Upper lobe of left lung (tissue), 6 donors: ENCODE results near the gene PTPRR. TPM values are rescaled to one million over a fixed set of nuclear protein-coding genes. Genes with fewer than 3 reads are reported as not detected.
A peak's percentile ranks its signal among the peaks of the same experiment; 100 is the strongest.

Experiments used
- ATAC-seq, 2 donors: fragments of 200-7000 bp; cut with Tn5 transposase; one replicate each; pipeline ENCODE4 v1.9.1; 2022; ENCODE audit warnings: mild to moderate bottlenecking in 2 of 2, moderate library complexity in 2 of 2; ENCODE audit not compliant: low FRiP score in 2 of 2
- DNase-seq, 2 donors: peaks; one replicate each; pipeline ENCODE4 v3.0.0-alpha.2; 2019 to 2020
- H3K27ac ChIP-seq, 4 donors: fragments of 200-600 bp; sonication (generic); one replicate each; pipeline ENCODE4 v1.5.1; 2016 to 2019
- H3K27me3 ChIP-seq, 4 donors: fragments of 200-600 bp; sonication (generic); one replicate each; pipeline ENCODE4 v1.5.1; 2017 to 2019
- H3K36me3 ChIP-seq, 4 donors: fragments of 200-600 bp; sonication (generic); one replicate each; pipeline ENCODE4 v1.5.1; 2016 to 2019
- H3K4me1 ChIP-seq, 4 donors: fragments of 200-600 bp; sonication (generic); one replicate each; pipeline ENCODE4 v1.5.1; 2018 to 2019
- H3K4me3 ChIP-seq, 4 donors: fragments of 200-600 bp; sonication (generic); one replicate each; pipeline ENCODE4 v1.5.1; 2017 to 2019; ENCODE audit warnings: mild to moderate bottlenecking in 2 of 4, moderate library complexity in 1 of 4
- H3K9me3 ChIP-seq, 4 donors: fragments of 200-600 bp; sonication (generic); one replicate each; pipeline ENCODE4 v1.5.1; 2018 to 2019
- CTCF ChIP-seq, 6 experiments: fragments of 450-650 bp in 4 of 6; fragments of 200-600 bp in 2 of 6; sonication (generic) in 2 of 6; IDR thresholded peaks; one replicate each; pipeline ENCODE4 v1.5.1; 2016 to 2019; ENCODE audit warnings: antibody characterized with exemption in 6 of 6
- EP300 ChIP-seq, 4 donors: sonication (generic); formaldehyde crosslinking; IDR thresholded peaks; one replicate each; pipeline ENCODE4 v1.5.1; 2017; ENCODE audit warnings: antibody characterized with exemption in 4 of 4, control low read depth in 2 of 4
- POLR2A ChIP-seq, 4 donors: fragments of 450-650 bp; IDR thresholded peaks; one replicate each; pipeline ENCODE4 v1.5.1; 2016 to 2017; ENCODE audit warnings: antibody characterized with exemption in 4 of 4, mild to moderate bottlenecking in 2 of 4
- POLR2AphosphoS5 ChIP-seq, 2 donors: sonication (generic); formaldehyde crosslinking; IDR thresholded peaks; one replicate each; pipeline ENCODE4 v1.5.1; 2017; ENCODE audit warnings: antibody characterized with exemption in 2 of 2
- WGBS, 2 donors: methylation state at CpG; one replicate each; pipeline ENCODE4 v1.1.5; 2017 to 2018; 5-methylcytosine and 5-hydroxymethylcytosine counted together
- total RNA-seq, 6 donors: library from RNA; depleted of rRNA in 4 of 6; stranded (reverse); fragments of >200 nt in 4 of 6; gene quantifications; one replicate each; pipeline versions ENCODE4 v1.1.0 to v1.2.1, GENCODE V29; 2016 to 2021
- donor health status: DM: no; HTN: no; CAD: no; lungs with moderate emphysema.
- donor health status: DM: no; HTN: yes; CAD: no; lungs with severe emphysema.

PTPRR gene
- total RNA-seq, 6 donors from 2014 or later = 0.30 to 2.7 (median 0.79) TPM; not detected in 1

- 2 to 4% methylated on average over 18 to 31 of the region's 63 CpGs for WGBS, 2 donors
- DNase-seq (peak; percentile 44 to 89), ATAC-seq (peak; percentile 72 to 91)
- no peaks in the 10 kb centered on the region for H3K9me3 ChIP-seq
- no peak for TF ChIP-seq CTCF (IDR thresholded peaks at IDR 0.05)
- no peak for TF ChIP-seq EP300 (IDR thresholded peaks at IDR 0.05)
- peak in 3 of 4 donors; percentile 42 to 50 (median 46) for TF ChIP-seq POLR2A (IDR thresholded peaks at IDR 0.05)
- peak; percentile 59 to 62 for TF ChIP-seq POLR2AphosphoS5 (IDR thresholded peaks at IDR 0.05)
- no peaks in the 10 kb centered on the region for H3K36me3 ChIP-seq
- H3K27me3 ChIP-seq = peaks cover 0 to 3% (median 0%) of the 10 kb centered on the region in 4 donors
- H3K4me1 ChIP-seq = peaks cover 6 to 17% (median 15%) of the 10 kb centered on the region in 4 donors
- peak overlapping the region; percentile 22 to 58 (median 50) for H3K4me3 ChIP-seq
- H3K27ac ChIP-seq = peak overlapping the region; percentile 73 to 86 (median 80)
Measured at GRCh38 chr12:70609739-70610491, 310.6 kb downstream of the PTPRR start.

- peaks cover 0 to 3% (median 0%) of the 10 kb centered on the region in 4 donors for H3K27me3 ChIP-seq
- H3K36me3 ChIP-seq = no peaks in the 10 kb centered on the region
- 60 to 91% methylated on average over 1 to 2 of the region's 2 CpGs for WGBS, 2 donors
- peak in 1 of 2 donors; percentile 27 for ATAC-seq
- no peaks in the 10 kb centered on the region for H3K9me3 ChIP-seq
- no peak for DNase-seq
- peaks cover 6 to 17% (median 15%) of the 10 kb centered on the region in 4 donors for H3K4me1 ChIP-seq
- no peak for TF ChIP-seq POLR2A (IDR thresholded peaks at IDR 0.05)
- TF ChIP-seq EP300 (IDR thresholded peaks at IDR 0.05) = no peak
- TF ChIP-seq POLR2AphosphoS5 (IDR thresholded peaks at IDR 0.05) = no peak
- TF ChIP-seq CTCF (IDR thresholded peaks at IDR 0.05) = no peak
- H3K27ac ChIP-seq = peak overlapping the region; percentile 73 to 86 (median 80)
- peak overlapping the region; percentile 22 to 58 (median 50) for H3K4me3 ChIP-seq
Measured at GRCh38 chr12:70609203-70609602, 311.3 kb downstream of the PTPRR start.

GRCh38 chr12:70608184-70608583 lies 312.4 kb downstream of the PTPRR start:
- peaks cover 0 to 3% (median 0%) of the 10 kb centered on the region in 4 donors for H3K27me3 ChIP-seq
- 63 to 76% methylated on average over 1 of the region's 1 CpG for WGBS, 2 donors
- no peak for DNase-seq
- no peaks in the 10 kb centered on the region for H3K36me3 ChIP-seq
- H3K4me3 ChIP-seq = peak overlapping the region; percentile 22 to 58 (median 50)
- TF ChIP-seq POLR2A (IDR thresholded peaks at IDR 0.05) = no peak
- no peak for TF ChIP-seq EP300 (IDR thresholded peaks at IDR 0.05)
- H3K27ac ChIP-seq = peak overlapping the region; percentile 73 to 86 (median 80)
- peaks cover 6 to 17% (median 13%) of the 10 kb centered on the region in 4 donors for H3K4me1 ChIP-seq
- ATAC-seq = no peak
- no peaks in the 10 kb centered on the region for H3K9me3 ChIP-seq

GRCh38 chr12:70607107-70607506 lies 313.4 kb downstream of the PTPRR start:
- peak overlapping the region; percentile 10 to 58 (median 50) for H3K4me3 ChIP-seq
- DNase-seq (no peak), ATAC-seq (no peak)
- no peak for TF ChIP-seq EP300 (IDR thresholded peaks at IDR 0.05)
- peaks cover 6 to 17% (median 12%) of the 10 kb centered on the region in 4 donors for H3K4me1 ChIP-seq
- H3K9me3 ChIP-seq = no peaks in the 10 kb centered on the region
- peaks cover 0 to under 1% (median 0%) of the 10 kb centered on the region in 4 donors for H3K36me3 ChIP-seq
- peaks cover 0 to 3% (median 0%) of the 10 kb centered on the region in 4 donors for H3K27me3 ChIP-seq
- H3K27ac ChIP-seq = peak overlapping the region; percentile 12 to 86 (median 72)

- DNase-seq (no peak), ATAC-seq (no peak)
- no peaks in the 10 kb centered on the region for H3K9me3 ChIP-seq
- H3K27ac ChIP-seq = peak overlapping the region in 3 of 4 donors; percentile 0 to 86 (median 45)
- peak overlapping the region; percentile 10 to 58 (median 50) for H3K4me3 ChIP-seq
- H3K36me3 ChIP-seq = peaks cover 0 to 3% (median 0%) of the 10 kb centered on the region in 4 donors
- TF ChIP-seq CTCF (IDR thresholded peaks at IDR 0.05) = no peak
- no peak for TF ChIP-seq EP300 (IDR thresholded peaks at IDR 0.05)
- no peak for TF ChIP-seq POLR2A (IDR thresholded peaks at IDR 0.05)
- H3K4me1 ChIP-seq = peaks cover 6 to 17% (median 8%) of the 10 kb centered on the region in 4 donors
- WGBS, 2 donors = 68 to 79% methylated on average over 5 of the region's 5 CpGs
- H3K27me3 ChIP-seq = peaks cover 0 to 3% (median 0%) of the 10 kb centered on the region in 4 donors
Measured at GRCh38 chr12:70605976-70606375, 314.6 kb downstream of the PTPRR start.
